ENCODE data around the gene DNAH8. TPM values are rescaled to one million over a fixed set of nuclear protein-coding genes. Genes with fewer than 3 reads are reported as not detected.

The DNAH8 gene
- polyA plus RNA-seq, 1 of the 3 experiments (the other 2 are of a cell fraction) = not detected

GRCh38 chr6:39074486-39074885 lies 359.4 kb downstream of the DNAH8 start:
- no peak for DNase-seq
- no peaks in the 10 kb centered on the region for H3K79me2 ChIP-seq (ENCODE audit: insufficient read depth)
- no peak overlapping the region for H3K4me3 ChIP-seq (ENCODE audit: low read depth in 2 of 2, low read length in 1 of 2)
- no peak overlapping the region for H2AFZ ChIP-seq (ENCODE audit: low read depth)
- POLR2A ChIA-PET = no interaction called here
- H3K4me2 ChIP-seq = no peak overlapping the region
- TF ChIP-seq TCF12 (IDR thresholded peaks at IDR 0.05) = no peak
- TF ChIP-seq FOXJ3 (CRISPR knock-in tag; IDR thresholded peaks at IDR 0.05) = no peak
- TF ChIP-seq MEF2A (IDR thresholded peaks at IDR 0.05; ENCODE audit: borderline replicate concordance, low read depth) = no peak
- TF ChIP-seq SMC3 (IDR thresholded peaks at IDR 0.05; ENCODE audit: low read depth, low read length) = no peak
- TF ChIP-seq NFIC (IDR thresholded peaks at IDR 0.05; ENCODE audit: borderline replicate concordance) = no peak
- no peak for TF ChIP-seq EP300 (IDR thresholded peaks at IDR 0.05; ENCODE audit: borderline replicate concordance in 1 of 2, low read depth in 1 of 2, low read length in 1 of 2)
- no peak for TF ChIP-seq MXI1 (IDR thresholded peaks at IDR 0.05; ENCODE audit: low read depth, low read length)
- TF ChIP-seq IRF3 (IDR thresholded peaks at IDR 0.05; ENCODE audit: low read depth, low read length) = no peak
- TF ChIP-seq FOSL2 (IDR thresholded peaks at IDR 0.05; ENCODE audit: borderline replicate concordance, low read depth) = no peak
- no peak for TF ChIP-seq YY1 (IDR thresholded peaks at IDR 0.05; ENCODE audit: low read depth)
- no peak for TF ChIP-seq EZH2phosphoT487 (IDR thresholded peaks at IDR 0.05; ENCODE audit: borderline replicate concordance, low read depth)
- TF ChIP-seq RAD21 (IDR thresholded peaks at IDR 0.05; ENCODE audit: low read length) = no peak
- TF ChIP-seq, protein P1, sequence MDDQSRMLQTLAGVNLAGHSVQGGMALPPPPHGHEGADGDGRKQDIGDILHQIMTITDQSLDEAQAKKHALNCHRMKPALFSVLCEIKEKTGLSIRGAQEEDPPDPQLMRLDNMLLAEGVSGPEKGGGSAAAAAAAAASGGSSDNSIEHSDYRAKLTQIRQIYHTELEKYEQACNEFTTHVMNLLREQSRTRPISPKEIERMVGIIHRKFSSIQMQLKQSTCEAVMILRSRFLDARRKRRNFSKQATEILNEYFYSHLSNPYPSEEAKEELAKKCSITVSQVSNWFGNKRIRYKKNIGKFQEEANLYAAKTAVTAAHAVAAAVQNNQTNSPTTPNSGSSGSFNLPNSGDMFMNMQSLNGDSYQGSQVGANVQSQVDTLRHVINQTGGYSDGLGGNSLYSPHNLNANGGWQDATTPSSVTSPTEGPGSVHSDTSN (IDR thresholded peaks at IDR 0.05) = no peak
- TF ChIP-seq GATA2 (CRISPR knock-in tag; IDR thresholded peaks at IDR 0.05) = no peak
- H4K20me1 ChIP-seq (ENCODE audit: insufficient read depth) = no peaks in the 10 kb centered on the region
- no peaks in the 10 kb centered on the region for H3K4me1 ChIP-seq (ENCODE audit: control insufficient read depth in 1 of 2, insufficient read depth in 2 of 2, low read depth in 1 of 2, low read length in 1 of 2)
- no peaks in the 10 kb centered on the region for H3K36me3 ChIP-seq (replicated peaks in 1 of 2; ENCODE audit: control insufficient read depth in 1 of 2, insufficient read depth in 2 of 2, low read length in 1 of 2)
- 49% methylated on average over 9 of the region's 9 CpGs for WGBS (ENCODE audit: low lambda C conversion rate)
- H3K27me3 ChIP-seq (ENCODE audit: insufficient read depth) = no peaks in the 10 kb centered on the region
- H3K27ac ChIP-seq (ENCODE audit: low read depth in 2 of 2, low read length in 1 of 2) = no peak overlapping the region
- H3F3A ChIP-seq (replicated peaks; ENCODE audit: insufficient read depth) = no peaks in the 10 kb centered on the region
- H3K9ac ChIP-seq = no peak overlapping the region
- H3K9me2 ChIP-seq = no peaks in the 10 kb centered on the region
- CTCF ChIA-PET = interaction anchor here (1.0 to 1.4 kb wide), 2 partner anchors 18 to 103 kb away, joined by 3 read pairs; no protein-coding TSS in a partner anchor
- H3K9me3 ChIP-seq = no peaks in the 10 kb centered on the region

GRCh38 chr6:39075010-39075686 lies 360.0 kb downstream of the DNAH8 start:
- 12% methylated on average over 11 of the region's 12 CpGs for WGBS (ENCODE audit: low lambda C conversion rate)
- Histone ChIP-seq H3K9me3 (no peaks in the 10 kb centered on the region), H4K20me1 (ENCODE audit: insufficient read depth) (no peaks in the 10 kb centered on the region), H3K4me1 (ENCODE audit: control insufficient read depth in 1 of 2, insufficient read depth in 2 of 2, low read depth in 1 of 2, low read length in 1 of 2) (no peaks in the 10 kb centered on the region), H3K27ac (ENCODE audit: low read depth in 2 of 2, low read length in 1 of 2) (no peak overlapping the region), H2AFZ (ENCODE audit: low read depth) (no peak overlapping the region), H3K27me3 (ENCODE audit: insufficient read depth) (no peaks in the 10 kb centered on the region), H3K36me3 (replicated peaks in 1 of 2; ENCODE audit: control insufficient read depth in 1 of 2, insufficient read depth in 2 of 2, low read length in 1 of 2) (no peaks in the 10 kb centered on the region), H3K9me2 (no peaks in the 10 kb centered on the region), H3K79me2 (ENCODE audit: insufficient read depth) (no peaks in the 10 kb centered on the region), H3K4me3 (ENCODE audit: low read depth in 2 of 2, low read length in 1 of 2) (no peak overlapping the region), H3K9ac (no peak overlapping the region), H3K4me2 (no peak overlapping the region), H3F3A (replicated peaks; ENCODE audit: insufficient read depth) (no peaks in the 10 kb centered on the region)
- ChIA-PET POLR2A (no interaction called here), CTCF (interaction anchor here (1.0 to 1.4 kb wide), 3 partner anchors 16 to 103 kb away, joined by 3 read pairs; no protein-coding TSS in a partner anchor)
- no peak for DNase-seq
- TF ChIP-seq RFX5 (IDR thresholded peaks at IDR 0.05; ENCODE audit: low read length) = no peak
- no peak for TF ChIP-seq FOXJ3 (CRISPR knock-in tag; IDR thresholded peaks at IDR 0.05)
- no peak for TF ChIP-seq RCOR1 (IDR thresholded peaks at IDR 0.05; ENCODE audit: low read length)
- TF ChIP-seq ELF1 (IDR thresholded peaks at IDR 0.05) = no peak
- TF ChIP-seq, protein P2, sequence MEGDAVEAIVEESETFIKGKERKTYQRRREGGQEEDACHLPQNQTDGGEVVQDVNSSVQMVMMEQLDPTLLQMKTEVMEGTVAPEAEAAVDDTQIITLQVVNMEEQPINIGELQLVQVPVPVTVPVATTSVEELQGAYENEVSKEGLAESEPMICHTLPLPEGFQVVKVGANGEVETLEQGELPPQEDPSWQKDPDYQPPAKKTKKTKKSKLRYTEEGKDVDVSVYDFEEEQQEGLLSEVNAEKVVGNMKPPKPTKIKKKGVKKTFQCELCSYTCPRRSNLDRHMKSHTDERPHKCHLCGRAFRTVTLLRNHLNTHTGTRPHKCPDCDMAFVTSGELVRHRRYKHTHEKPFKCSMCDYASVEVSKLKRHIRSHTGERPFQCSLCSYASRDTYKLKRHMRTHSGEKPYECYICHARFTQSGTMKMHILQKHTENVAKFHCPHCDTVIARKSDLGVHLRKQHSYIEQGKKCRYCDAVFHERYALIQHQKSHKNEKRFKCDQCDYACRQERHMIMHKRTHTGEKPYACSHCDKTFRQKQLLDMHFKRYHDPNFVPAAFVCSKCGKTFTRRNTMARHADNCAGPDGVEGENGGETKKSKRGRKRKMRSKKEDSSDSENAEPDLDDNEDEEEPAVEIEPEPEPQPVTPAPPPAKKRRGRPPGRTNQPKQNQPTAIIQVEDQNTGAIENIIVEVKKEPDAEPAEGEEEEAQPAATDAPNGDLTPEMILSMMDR (IDR thresholded peaks at IDR 0.05) = no peak
- TF ChIP-seq, protein P3, sequence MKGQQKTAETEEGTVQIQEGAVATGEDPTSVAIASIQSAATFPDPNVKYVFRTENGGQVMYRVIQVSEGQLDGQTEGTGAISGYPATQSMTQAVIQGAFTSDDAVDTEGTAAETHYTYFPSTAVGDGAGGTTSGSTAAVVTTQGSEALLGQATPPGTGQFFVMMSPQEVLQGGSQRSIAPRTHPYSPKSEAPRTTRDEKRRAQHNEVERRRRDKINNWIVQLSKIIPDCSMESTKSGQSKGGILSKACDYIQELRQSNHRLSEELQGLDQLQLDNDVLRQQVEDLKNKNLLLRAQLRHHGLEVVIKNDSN (IDR thresholded peaks at IDR 0.05; ENCODE audit: borderline replicate concordance, low read depth) = no peak
- TF ChIP-seq MXI1 (IDR thresholded peaks at IDR 0.05; ENCODE audit: low read depth, low read length) = no peak
- no peak for TF ChIP-seq TAF1 (IDR thresholded peaks at IDR 0.05; ENCODE audit: borderline replicate concordance, low read depth, low read length)
- TF ChIP-seq JUND (IDR thresholded peaks at IDR 0.05) = no peak
- no peak for TF ChIP-seq SMC3 (IDR thresholded peaks at IDR 0.05; ENCODE audit: low read depth, low read length)
- TF ChIP-seq TCF12 (IDR thresholded peaks at IDR 0.05) = no peak
- no peak for TF ChIP-seq YY1 (IDR thresholded peaks at IDR 0.05; ENCODE audit: low read depth)
- TF ChIP-seq NRF1 (IDR thresholded peaks at IDR 0.05; ENCODE audit: low read depth, low read length) = no peak
- no peak for TF ChIP-seq TEAD4 (IDR thresholded peaks at IDR 0.05; ENCODE audit: borderline replicate concordance, insufficient read depth)
- TF ChIP-seq GABPA (IDR thresholded peaks at IDR 0.05; ENCODE audit: low read depth) = no peak
- no peak for TF ChIP-seq CHD2 (IDR thresholded peaks at IDR 0.05; ENCODE audit: low read length, partially characterized antibody)
